Progenitor cell of endocrine pancreas (in vitro differentiated cells): ENCODE measurements around the gene CCND1. TPM values are rescaled to one million over a fixed set of nuclear protein-coding genes. Genes with fewer than 3 reads are reported as not detected.

Experiments
- DNase-seq: peaks from one replicate; pipeline ENCODE4 v3.0.0; 2021; ENCODE audit warnings: low spot score; ENCODE audit not compliant: unreplicated experiment
- H3K27ac Mint-ChIP-seq: 2 replicates; pipeline ENCODE4 v1.8.0; 2021; ENCODE audit warnings: mild to moderate bottlenecking, moderate library complexity, mixed read lengths
- H3K27me3 Mint-ChIP-seq: 2 replicates; pipeline ENCODE4 v1.8.0; 2021; ENCODE audit warnings: mixed read lengths
- H3K36me3 Mint-ChIP-seq: 2 replicates; pipeline ENCODE4 v1.8.0; 2022; ENCODE audit warnings: mixed read lengths; ENCODE audit not compliant: insufficient read depth
- H3K4me1 Mint-ChIP-seq: 2 replicates; pipeline ENCODE4 v1.8.0; 2021; ENCODE audit warnings: low read depth, mixed read lengths
- H3K4me3 Mint-ChIP-seq: 2 replicates; pipeline ENCODE4 v1.8.0; 2021; ENCODE audit warnings: low read depth, mild to moderate bottlenecking, moderate library complexity, mixed read lengths
- H3K9me3 Mint-ChIP-seq: 2 replicates; pipeline ENCODE4 v1.8.0; 2021; ENCODE audit warnings: low read depth, mixed read lengths
- CTCF ChIP-seq: fragments of 200-600 bp; sonication (generic); IDR thresholded peaks from one replicate; pipeline ENCODE4 v1.5.0; 2021; ENCODE audit warnings: antibody characterized with exemption, mild to moderate bottlenecking; ENCODE audit not compliant: unreplicated experiment
- total RNA-seq: library from RNA; stranded (reverse); gene quantifications from 2 replicates; pipeline ENCODE4 v1.2.1, GENCODE V29; 2021

The CCND1 gene
- total RNA-seq, 1 donor from 2014 or later = 437 TPM

- Mint-ChIP-seq H3K36me3 (peaks cover 2% of the 10 kb centered on the region), H3K9me3 (no peaks in the 10 kb centered on the region), H3K4me3 (no peak overlapping the region), H3K27ac (no peak overlapping the region), H3K4me1 (peaks cover 9% of the 10 kb centered on the region), H3K27me3 (no peaks in the 10 kb centered on the region)
- TF ChIP-seq CTCF = peak; percentile 41
- DNase-seq = no peak
Measured at GRCh38 chr11:69662021-69662698, 21.2 kb downstream of the CCND1 start.

- TF ChIP-seq CTCF = no peak
- Mint-ChIP-seq H3K27ac (no peak overlapping the region), H3K4me3 (no peak overlapping the region), H3K9me3 (no peaks in the 10 kb centered on the region), H3K27me3 (no peaks in the 10 kb centered on the region), H3K4me1 (peaks cover 7% of the 10 kb centered on the region), H3K36me3 (peaks cover 4% of the 10 kb centered on the region)
- no peak for DNase-seq
Measured at GRCh38 chr11:69662806-69663205, 21.9 kb downstream of the CCND1 start.

GRCh38 chr11:69663326-69663725 is 22.4 kb downstream of the CCND1 start:
- TF ChIP-seq CTCF = no peak
- Mint-ChIP-seq H3K9me3 (no peaks in the 10 kb centered on the region), H3K27ac (no peak overlapping the region), H3K27me3 (no peaks in the 10 kb centered on the region), H3K4me3 (no peak overlapping the region), H3K4me1 (peaks cover 3% of the 10 kb centered on the region), H3K36me3 (peaks cover 6% of the 10 kb centered on the region)
- DNase-seq = no peak

GRCh38 chr11:69664103-69664775 is 23.3 kb downstream of the CCND1 start:
- Mint-ChIP-seq H3K9me3 (no peaks in the 10 kb centered on the region), H3K27ac (no peak overlapping the region), H3K4me3 (no peak overlapping the region), H3K36me3 (peaks cover 7% of the 10 kb centered on the region), H3K4me1 (no peaks in the 10 kb centered on the region), H3K27me3 (no peaks in the 10 kb centered on the region)
- DNase-seq = no peak
- no peak for TF ChIP-seq CTCF

- Mint-ChIP-seq H3K27ac (no peak overlapping the region), H3K27me3 (no peaks in the 10 kb centered on the region), H3K9me3 (no peaks in the 10 kb centered on the region), H3K4me3 (no peak overlapping the region), H3K4me1 (no peaks in the 10 kb centered on the region), H3K36me3 (peaks cover 7% of the 10 kb centered on the region)
- DNase-seq = no peak
- no peak for TF ChIP-seq CTCF
Measured at GRCh38 chr11:69664901-69665300, 23.9 kb downstream of the CCND1 start.
